MCF 10A (cell line): ENCODE measurements around the gene EEF1A2. TPM values are rescaled to one million over a fixed set of nuclear protein-coding genes. Genes with fewer than 3 reads are reported as not detected.

Experiments
- BruUV-seq: library from RNA; stranded (reverse); fragments of 400-500 nt; replicated peaks from 2 replicates; lab custom pipeline; 2021; lab: Mats Ljungman, UMichigan
- CTCF ChIA-PET: fragments of 300-600 bp; sonication (Branson Sonifier 250); formaldehyde crosslinking; extraction: SDS; loops from one replicate; lab custom pipeline; 2021; ENCODE audit warnings: antibody characterized with exemption, inconsistent platforms; lab: Yijun Ruan, JAX
- POLR2A ChIA-PET: fragments of 300-600, 350-650 bp; sonication (Branson Sonifier 250); formaldehyde crosslinking; extraction: SDS; loops from one replicate; lab custom pipeline; 2020; ENCODE audit warnings: antibody characterized with exemption, inconsistent platforms; lab: Yijun Ruan, JAX
- DNase-seq: peaks from one replicate; pipeline ENCODE4 v3.0.0-alpha.2; 2018; ENCODE audit not compliant: unreplicated experiment
- H3K27ac Mint-ChIP-seq: one replicate; pipeline ENCODE4 v1.8.0; 2022; ENCODE audit warnings: mild to moderate bottlenecking, low read depth, mixed read lengths; ENCODE audit not compliant: unreplicated experiment
- H3K27me3 Mint-ChIP-seq: one replicate; pipeline ENCODE4 v1.8.0; 2022; ENCODE audit warnings: mixed read lengths; ENCODE audit not compliant: insufficient read depth, unreplicated experiment
- H3K36me3 Mint-ChIP-seq: one replicate; pipeline ENCODE4 v1.8.0; 2022; ENCODE audit warnings: mild to moderate bottlenecking, moderate library complexity, mixed read lengths; ENCODE audit not compliant: insufficient read depth, unreplicated experiment
- H3K4me1 Mint-ChIP-seq: one replicate; pipeline ENCODE4 v1.8.0; 2022; ENCODE audit warnings: mixed read lengths; ENCODE audit not compliant: insufficient read depth, unreplicated experiment
- H3K4me3 Mint-ChIP-seq: one replicate; pipeline ENCODE4 v1.8.0; 2022; ENCODE audit warnings: mild to moderate bottlenecking, moderate library complexity, mixed read lengths; ENCODE audit not compliant: unreplicated experiment
- H3K9me3 Mint-ChIP-seq: one replicate; pipeline ENCODE4 v1.8.0; 2022; ENCODE audit warnings: mixed read lengths; ENCODE audit not compliant: unreplicated experiment
- CTCF ChIP-seq: fragments of 200-600 bp; IDR thresholded peaks from one replicate; pipeline ENCODE4 v1.8.0; 2022; ENCODE audit warnings: antibody characterized with exemption, mild to moderate bottlenecking; ENCODE audit not compliant: unreplicated experiment
- intact Hi-C: fragments of 100-400 bp; cut with micrococcal nuclease; formaldehyde crosslinking; loops from 2 replicates; pipeline ENCODE4 v1.14.1; 2022
- total RNA-seq: library from RNA; stranded (reverse); gene quantifications from 2 replicates; pipeline ENCODE4 v1.2.3, GENCODE V29; 2022

Gene EEF1A2
- total RNA-seq, 1 experiment from 2014 or later: 3.3 TPM

DNA sequence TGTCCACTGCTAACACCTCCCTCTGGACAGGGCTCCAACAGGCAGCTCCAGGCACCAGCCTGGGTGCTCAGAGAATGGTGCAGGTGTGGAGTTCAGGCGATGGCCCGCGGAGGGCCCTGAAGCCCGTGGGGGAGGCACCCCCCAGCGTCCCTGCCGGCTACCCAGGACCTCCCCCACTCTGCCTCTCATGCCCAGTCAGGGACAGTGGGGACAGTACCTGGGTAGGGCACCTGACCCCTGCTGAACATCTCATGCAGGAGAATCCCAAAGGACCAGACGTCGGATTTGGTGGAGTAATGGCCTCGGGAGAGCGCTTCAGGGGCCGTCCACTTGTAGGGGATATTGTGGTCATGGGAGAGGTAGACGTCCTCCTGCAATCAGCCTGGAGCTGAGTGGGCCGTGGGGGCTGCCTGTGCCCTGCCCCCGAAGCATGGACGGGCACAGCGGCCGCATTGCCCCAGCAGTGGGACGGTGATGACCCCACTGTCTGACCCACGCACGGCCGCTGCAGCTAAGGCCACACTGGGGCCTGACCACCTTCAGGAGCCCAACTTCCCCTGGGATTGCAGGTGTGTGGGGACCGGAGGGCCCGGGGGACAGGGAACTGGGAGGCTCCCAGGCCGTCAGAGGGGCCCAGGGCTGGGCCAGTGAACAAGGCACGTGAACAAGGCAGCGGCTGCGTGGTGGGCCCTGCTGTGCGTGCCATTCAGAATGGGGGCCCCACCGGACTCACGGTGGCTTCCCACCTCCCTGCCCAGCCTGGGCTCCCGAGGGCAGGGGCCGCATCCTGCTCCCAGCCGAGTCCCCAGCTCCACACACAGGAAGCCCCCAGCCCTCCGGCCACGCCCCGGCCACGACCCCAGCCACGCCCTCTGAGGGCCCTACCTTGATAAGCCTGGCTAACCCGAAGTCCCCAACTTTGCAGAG, 31.2 kb upstream of the EEF1A2 start:
- intact Hi-C loops: loop anchor here (10.0 kb wide), 1 partner anchor 115 kb away; no protein-coding TSS in a partner anchor
- H3K27ac Mint-ChIP-seq: no peak overlapping the region
- no peak overlapping the region for H3K4me3 Mint-ChIP-seq
- H3K27me3 Mint-ChIP-seq: no peaks in the 10 kb centered on the region
- H3K9me3 Mint-ChIP-seq: no peaks in the 10 kb centered on the region
- CTCF ChIA-PET: interaction anchor here (1.1 to 1.2 kb wide), 2 partner anchors 9 to 508 kb away, joined by 3 to 5 read pairs; no protein-coding TSS in a partner anchor
- peaks cover under 1% of the 10 kb centered on the region for H3K36me3 Mint-ChIP-seq
- TF ChIP-seq CTCF: no peak
- POLR2A ChIA-PET: interaction anchor here (0.6 to 11.8 kb wide), 7 partner anchors 6 to 382 kb away, joined by 3 to 124 read pairs (median 4); partner anchors contain the start of genes PPDPF and PTK6
- DNase-seq: no peak
- H3K4me1 Mint-ChIP-seq: peaks cover 8% of the 10 kb centered on the region
- no TSS peak for BruUV-seq

GRCh38 chr20:63529180-63529860, 30.4 kb upstream of the EEF1A2 start:
- Mint-ChIP-seq H3K27ac (no peak overlapping the region), H3K4me3 (no peak overlapping the region), H3K27me3 (no peaks in the 10 kb centered on the region), H3K36me3 (peaks cover 8% of the 10 kb centered on the region), H3K4me1 (peaks cover 7% of the 10 kb centered on the region), H3K9me3 (no peaks in the 10 kb centered on the region)
- no peak for DNase-seq
- BruUV-seq: no TSS peak
- ChIA-PET POLR2A (interaction anchor here (0.6 to 11.8 kb wide), 6 partner anchors 7 to 372 kb away, joined by 3 to 124 read pairs (median 4); partner anchors contain the start of genes PPDPF and PTK6), CTCF (interaction anchor here (1.1 to 1.2 kb wide), 2 partner anchors 8 to 509 kb away, joined by 3 to 5 read pairs; no protein-coding TSS in a partner anchor)
- no peak for TF ChIP-seq CTCF
- intact Hi-C loops: no loop called here

- TF ChIP-seq CTCF: no peak
These were observed 28.3 kb upstream of the EEF1A2 start for GRCh38 chr20:63527184-63527583.

More at GRCh38 chr20:63527184-63527583, 28.3 kb upstream of the EEF1A2 start:
- Mint-ChIP-seq H3K4me1 (peaks cover 5% of the 10 kb centered on the region), H3K4me3 (no peak overlapping the region), H3K9me3 (no peaks in the 10 kb centered on the region), H3K36me3 (peaks cover 28% of the 10 kb centered on the region), H3K27ac (no peak overlapping the region), H3K27me3 (no peaks in the 10 kb centered on the region)
- no peak for DNase-seq
- CTCF ChIA-PET: interaction anchor here (0.7 to 1.1 kb wide), 2 partner anchors 86 to 554 kb away, joined by 4 to 5 read pairs; no protein-coding TSS in a partner anchor
- no TSS peak for BruUV-seq
- intact Hi-C loops: no loop called here
- POLR2A ChIA-PET: interaction anchor here (0.6 to 5.1 kb wide), 7 partner anchors 9 to 359 kb away, joined by 3 to 38 read pairs (median 3); partner anchors contain the start of gene PTK6
